Neural progenitor cell (in vitro differentiated cells): ENCODE data around the gene PTPN4. TPM values are rescaled to one million over a fixed set of nuclear protein-coding genes. Genes with fewer than 3 reads are reported as not detected.

ENCODE experiments used
- DNase-seq: peaks from one replicate; pipeline ENCODE4 v3.0.0-alpha.2; 2016; ENCODE audit warnings: low spot score
- H2AFZ ChIP-seq: fragments of 200-600 bp; sonication (generic); replicated peaks from 2 replicates; pipeline ENCODE4 v1.6.1; 2016; ENCODE audit warnings: antibody characterized with exemption
- H3F3A ChIP-seq: fragments of 200-600 bp; sonication (generic); 2 replicates; pipeline ENCODE4 v1.6.1; 2016; ENCODE audit warnings: antibody characterized with exemption, low read depth
- H3K27ac ChIP-seq: fragments of 200-600 bp; sonication (generic); 2 replicates; pipeline ENCODE4 v1.5.1; 2016; ENCODE audit warnings: mild to moderate bottlenecking
- H3K27me3 ChIP-seq: fragments of 200-600 bp; sonication (generic); 2 replicates; pipeline ENCODE4 v1.6.1; 2016; ENCODE audit warnings: mild to moderate bottlenecking, moderate library complexity
- H3K36me3 ChIP-seq: fragments of 200-600 bp; sonication (generic); 2 replicates; pipeline ENCODE4 v1.5.1; 2016
- H3K4me1 ChIP-seq: fragments of 200-600 bp; sonication (generic); 2 replicates; pipeline ENCODE4 v1.6.1; 2016; ENCODE audit warnings: mixed run types
- H3K4me2 ChIP-seq: fragments of 200-600 bp; sonication (generic); 2 replicates; pipeline ENCODE4 v1.6.1; 2016
- H3K4me3 ChIP-seq: fragments of 200-600 bp; sonication (generic); 2 replicates; pipeline ENCODE4 v1.5.1; 2016
- H3K79me2 ChIP-seq: fragments of 200-600 bp; sonication (generic); 2 replicates; pipeline ENCODE4 v1.6.1; 2016; ENCODE audit warnings: low read depth
- H3K9ac ChIP-seq: fragments of 200-600 bp; sonication (generic); 2 replicates; pipeline ENCODE4 v1.6.1; 2016
- H3K9me3 ChIP-seq: fragments of 200-600 bp; sonication (generic); 2 replicates; pipeline ENCODE4 v1.5.1; 2016; ENCODE audit warnings: low read depth
- H4K20me1 ChIP-seq: fragments of 200-600 bp; sonication (generic); 2 replicates; pipeline ENCODE4 v1.6.1; 2016; ENCODE audit warnings: low read depth
- H3K27ac Mint-ChIP-seq: 3 replicates; pipeline ENCODE4 v1.8.0; 2021; ENCODE audit warnings: mixed read lengths
- H3K27me3 Mint-ChIP-seq: 2 replicates; pipeline ENCODE4 v1.8.0; 2022; ENCODE audit warnings: low read depth, mild to moderate bottlenecking, inconsistent platforms, moderate library complexity, mixed read lengths; ENCODE audit not compliant: insufficient read depth
- H3K36me3 Mint-ChIP-seq: 3 replicates; pipeline ENCODE4 v1.8.0; 2021; ENCODE audit warnings: mixed read lengths
- H3K4me1 Mint-ChIP-seq: 3 replicates; pipeline ENCODE4 v1.8.0; 2021; ENCODE audit warnings: mixed read lengths
- H3K4me3 Mint-ChIP-seq: 3 replicates; pipeline ENCODE4 v1.8.0; 2021; ENCODE audit warnings: mild to moderate bottlenecking, moderate library complexity, mixed read lengths
- H3K9me3 Mint-ChIP-seq: 3 replicates; pipeline ENCODE4 v1.8.0; 2020; ENCODE audit warnings: mixed read lengths
- CTCF ChIP-seq: fragments of 200-600 bp; sonication (generic); IDR thresholded peaks from 2 replicates; pipeline ENCODE4 v1.5.1; 2017; ENCODE audit warnings: antibody characterized with exemption, mild to moderate bottlenecking
- EZH2 ChIP-seq: fragments of 200-600 bp; sonication (generic); IDR thresholded peaks from 2 replicates; pipeline ENCODE4 v1.6.1; 2017; ENCODE audit warnings: antibody characterized with exemption, mild to moderate bottlenecking, moderate library complexity
- EZH2phosphoT487 ChIP-seq: fragments of 200-600 bp; sonication (generic); IDR thresholded peaks from 2 replicates; pipeline ENCODE4 v1.6.1; 2017; ENCODE audit warnings: antibody characterized with exemption
- total RNA-seq: library from RNA; depleted of rRNA; stranded (reverse); fragments of >200 nt; gene quantifications from 2 replicates; pipeline ENCODE4 v1.2.3, GENCODE V29; 2015; ENCODE audit warnings: low replicate concordance

PTPN4 gene
- total RNA-seq, 1 donor from 2014 or later = 51.8 TPM

GRCh38 chr2:119837759-119838158, 78.0 kb downstream of the PTPN4 start:
- Histone ChIP-seq H3K9me3 (peaks cover 4% of the 10 kb centered on the region), H3K27me3 (no peaks in the 10 kb centered on the region), H3F3A (peaks cover 4% of the 10 kb centered on the region), H3K27ac (no peak overlapping the region), H2AFZ (no peak overlapping the region), H3K4me3 (no peak overlapping the region), H3K4me1 (peaks cover 9% of the 10 kb centered on the region), H3K79me2 (peaks cover 53% of the 10 kb centered on the region), H4K20me1 (no peaks in the 10 kb centered on the region), H3K36me3 (no peaks in the 10 kb centered on the region), H3K4me2 (no peak overlapping the region), H3K9ac (no peak overlapping the region)
- Mint-ChIP-seq H3K4me3 (no peak overlapping the region), H3K4me1 (no peaks in the 10 kb centered on the region), H3K36me3 (peaks cover 20% of the 10 kb centered on the region), H3K27ac (peak overlapping the region; percentile 29), H3K9me3 (peaks cover 16% of the 10 kb centered on the region), H3K27me3 (no peaks in the 10 kb centered on the region)
- TF ChIP-seq CTCF (no peak), EZH2phosphoT487 (no peak), EZH2 (no peak)
- no peak for DNase-seq

GRCh38 chr2:119838179-119838578, 78.5 kb downstream of the PTPN4 start:
- H3K4me3 ChIP-seq = no peak overlapping the region
- no peak overlapping the region for H3K27ac Mint-ChIP-seq
- no peaks in the 10 kb centered on the region for H3K36me3 ChIP-seq
- peaks cover 7% of the 10 kb centered on the region for H3K4me1 ChIP-seq
- H3K9me3 Mint-ChIP-seq = peaks cover 20% of the 10 kb centered on the region
- H3K4me2 ChIP-seq = no peak overlapping the region
- no peaks in the 10 kb centered on the region for H3K27me3 ChIP-seq
- peaks cover 23% of the 10 kb centered on the region for H3K36me3 Mint-ChIP-seq
- no peaks in the 10 kb centered on the region for H3K27me3 Mint-ChIP-seq
- H3K9ac ChIP-seq = no peak overlapping the region
- H3F3A ChIP-seq = peaks cover 7% of the 10 kb centered on the region
- H4K20me1 ChIP-seq = no peaks in the 10 kb centered on the region
- H3K4me3 Mint-ChIP-seq = no peak overlapping the region
- no peak overlapping the region for H3K27ac ChIP-seq
- H3K79me2 ChIP-seq = peaks cover 51% of the 10 kb centered on the region
- no peak for TF ChIP-seq EZH2
- no peak for TF ChIP-seq EZH2phosphoT487
- no peak for TF ChIP-seq CTCF
- peaks cover 7% of the 10 kb centered on the region for H3K9me3 ChIP-seq
- DNase-seq = no peak
- no peaks in the 10 kb centered on the region for H3K4me1 Mint-ChIP-seq
- no peak overlapping the region for H2AFZ ChIP-seq

GRCh38 chr2:119841550-119841949, 81.8 kb downstream of the PTPN4 start:
- Histone ChIP-seq H3K4me3 (no peak overlapping the region), H3K27ac (no peak overlapping the region), H4K20me1 (no peaks in the 10 kb centered on the region), H2AFZ (no peak overlapping the region), H3F3A (peaks cover 7% of the 10 kb centered on the region), H3K9me3 (peaks cover 11% of the 10 kb centered on the region), H3K9ac (no peak overlapping the region), H3K36me3 (no peaks in the 10 kb centered on the region), H3K4me1 (peaks cover 7% of the 10 kb centered on the region), H3K79me2 (peaks cover 60% of the 10 kb centered on the region), H3K27me3 (no peaks in the 10 kb centered on the region), H3K4me2 (no peak overlapping the region)
- Mint-ChIP-seq H3K36me3 (peaks cover 27% of the 10 kb centered on the region), H3K4me3 (no peak overlapping the region), H3K9me3 (peaks cover 30% of the 10 kb centered on the region), H3K27ac (no peak overlapping the region), H3K4me1 (no peaks in the 10 kb centered on the region), H3K27me3 (no peaks in the 10 kb centered on the region)
- TF ChIP-seq CTCF (no peak), EZH2 (no peak), EZH2phosphoT487 (no peak)
- DNase-seq = no peak
